Osteocyte (in vitro differentiated cells): ENCODE measurements around the gene GYG1. TPM values are rescaled to one million over a fixed set of nuclear protein-coding genes. Genes with fewer than 3 reads are reported as not detected.

ENCODE experiments used
- DNase-seq: peaks from one replicate; pipeline ENCODE4 v3.0.0; 2021; ENCODE audit warnings: mixed read lengths; ENCODE audit not compliant: unreplicated experiment; ENCODE audit errors: extremely low spot score
- H3K27ac Mint-ChIP-seq: one replicate; pipeline ENCODE4 v1.8.0; 2021; ENCODE audit warnings: mild to moderate bottlenecking, mixed read lengths; ENCODE audit not compliant: unreplicated experiment
- H3K27me3 Mint-ChIP-seq: one replicate; pipeline ENCODE4 v1.8.0; 2021; ENCODE audit warnings: mixed read lengths; ENCODE audit not compliant: unreplicated experiment
- H3K36me3 Mint-ChIP-seq: one replicate; pipeline ENCODE4 v1.8.0; 2021; ENCODE audit warnings: mixed read lengths; ENCODE audit not compliant: unreplicated experiment
- H3K4me1 Mint-ChIP-seq: one replicate; pipeline ENCODE4 v1.8.0; 2021; ENCODE audit warnings: mixed read lengths; ENCODE audit not compliant: unreplicated experiment
- H3K4me3 Mint-ChIP-seq: one replicate; pipeline ENCODE4 v1.8.0; 2021; ENCODE audit warnings: mild to moderate bottlenecking, moderate library complexity, mixed read lengths; ENCODE audit not compliant: unreplicated experiment
- H3K9me3 Mint-ChIP-seq: one replicate; pipeline ENCODE4 v1.8.0; 2021; ENCODE audit warnings: mixed read lengths; ENCODE audit not compliant: unreplicated experiment
- total RNA-seq: library from RNA; stranded (reverse); gene quantifications from 2 replicates; pipeline ENCODE4 v1.2.1, GENCODE V29; 2021
- TF ChIP-seq, protein P1 (sequence below): fragments of 200-600 bp; sonication (generic); IDR thresholded peaks from 2 replicates; pipeline ENCODE4 v1.5.0; 2021; ENCODE audit warnings: antibody characterized with exemption, mild to moderate bottlenecking, moderate library complexity

The GYG1 gene
- total RNA-seq, 1 donor from 2014 or later = 43.0 TPM

DNA sequence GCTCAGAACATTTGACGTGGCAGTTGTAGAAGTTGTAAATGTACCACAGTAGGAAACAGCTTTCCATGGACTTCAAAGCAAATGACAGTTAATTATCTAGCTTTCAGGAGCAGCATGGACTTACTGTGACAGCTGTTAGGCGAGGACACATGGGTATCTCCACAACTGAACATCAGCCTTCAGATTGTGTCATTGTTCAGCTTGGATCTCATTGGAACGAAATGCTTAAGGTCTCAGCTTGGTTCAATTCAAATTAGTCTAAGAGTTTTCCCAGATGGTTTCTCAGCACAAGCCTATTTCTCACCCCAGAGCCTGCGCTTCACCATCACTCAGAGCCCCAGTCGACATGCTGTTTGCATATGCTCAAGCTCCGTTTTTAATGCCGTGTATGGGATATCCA, 21.1 kb upstream of the GYG1 start:
- no peaks in the 10 kb centered on the region for H3K36me3 Mint-ChIP-seq
- TF ChIP-seq, protein P1, sequence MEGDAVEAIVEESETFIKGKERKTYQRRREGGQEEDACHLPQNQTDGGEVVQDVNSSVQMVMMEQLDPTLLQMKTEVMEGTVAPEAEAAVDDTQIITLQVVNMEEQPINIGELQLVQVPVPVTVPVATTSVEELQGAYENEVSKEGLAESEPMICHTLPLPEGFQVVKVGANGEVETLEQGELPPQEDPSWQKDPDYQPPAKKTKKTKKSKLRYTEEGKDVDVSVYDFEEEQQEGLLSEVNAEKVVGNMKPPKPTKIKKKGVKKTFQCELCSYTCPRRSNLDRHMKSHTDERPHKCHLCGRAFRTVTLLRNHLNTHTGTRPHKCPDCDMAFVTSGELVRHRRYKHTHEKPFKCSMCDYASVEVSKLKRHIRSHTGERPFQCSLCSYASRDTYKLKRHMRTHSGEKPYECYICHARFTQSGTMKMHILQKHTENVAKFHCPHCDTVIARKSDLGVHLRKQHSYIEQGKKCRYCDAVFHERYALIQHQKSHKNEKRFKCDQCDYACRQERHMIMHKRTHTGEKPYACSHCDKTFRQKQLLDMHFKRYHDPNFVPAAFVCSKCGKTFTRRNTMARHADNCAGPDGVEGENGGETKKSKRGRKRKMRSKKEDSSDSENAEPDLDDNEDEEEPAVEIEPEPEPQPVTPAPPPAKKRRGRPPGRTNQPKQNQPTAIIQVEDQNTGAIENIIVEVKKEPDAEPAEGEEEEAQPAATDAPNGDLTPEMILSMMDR = no peak
- H3K27ac Mint-ChIP-seq = no peak overlapping the region

DNA sequence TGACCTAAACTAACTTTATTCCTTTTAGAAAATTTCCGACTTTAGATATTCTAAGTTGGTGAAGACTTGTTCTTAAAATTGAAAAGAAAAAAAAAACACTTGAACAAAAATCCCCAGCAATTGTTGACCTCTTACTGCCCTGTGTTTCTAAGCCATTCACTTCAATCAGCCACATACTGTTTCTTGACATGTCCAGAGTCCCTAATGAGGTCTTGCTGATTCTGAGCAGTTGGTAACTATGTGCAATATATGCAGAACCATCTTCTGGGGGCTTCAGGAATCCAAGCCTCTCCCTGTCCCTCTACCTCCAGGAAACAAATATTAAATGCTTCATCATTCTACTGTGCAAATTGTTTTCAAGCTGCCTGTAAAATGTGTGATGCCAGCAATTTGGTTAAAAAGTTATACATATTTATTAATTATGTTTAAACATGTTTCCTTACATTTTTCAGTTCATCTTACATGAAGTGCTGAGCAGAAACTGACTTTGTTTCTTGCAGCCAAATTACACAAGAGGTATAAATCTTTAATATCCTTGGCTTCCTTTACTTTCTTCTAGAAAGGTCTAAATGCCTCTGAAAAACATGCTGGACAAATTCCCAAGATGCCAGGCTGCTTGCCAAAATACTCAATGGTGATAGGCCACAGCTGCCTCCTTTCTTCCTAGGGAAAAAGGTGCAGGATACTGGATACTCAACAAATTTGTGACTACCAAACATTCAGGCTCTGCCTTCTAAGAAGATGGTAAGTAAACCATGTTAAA, 19.8 kb upstream of the GYG1 start:
- DNase-seq = no peak

More for the DNA sequence above, 21.1 kb upstream of the GYG1 start:
- Mint-ChIP-seq H3K27me3 (no peaks in the 10 kb centered on the region), H3K9me3 (peaks cover 4% of the 10 kb centered on the region), H3K4me3 (no peak overlapping the region), H3K4me1 (peaks cover 6% of the 10 kb centered on the region)
- no peak for DNase-seq

DNA sequence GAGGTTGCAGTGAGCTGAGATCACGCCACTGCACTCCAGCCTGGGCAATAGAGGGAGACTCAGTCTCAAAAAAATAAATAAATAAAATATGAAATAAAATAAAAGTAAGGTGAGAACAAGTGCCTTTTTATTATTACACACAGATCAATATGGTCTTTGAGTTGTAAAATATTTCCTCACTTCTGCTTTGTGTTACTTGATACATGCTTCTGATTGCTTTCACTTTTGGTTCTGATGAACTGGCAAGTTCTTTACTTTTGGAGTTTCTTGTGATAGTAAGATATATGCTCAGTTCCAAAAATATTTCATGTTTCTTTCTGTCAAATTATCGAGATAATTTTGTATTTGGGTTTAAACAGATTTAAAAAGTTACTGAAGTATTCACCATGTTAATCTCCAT, 16.6 kb upstream of the GYG1 start:
- H3K4me3 Mint-ChIP-seq = no peak overlapping the region
- H3K27ac Mint-ChIP-seq = no peak overlapping the region
- DNase-seq = no peak
- no peaks in the 10 kb centered on the region for H3K36me3 Mint-ChIP-seq
- TF ChIP-seq, protein P1 = no peak
- peaks cover 4% of the 10 kb centered on the region for H3K9me3 Mint-ChIP-seq
- H3K27me3 Mint-ChIP-seq = no peaks in the 10 kb centered on the region
- H3K4me1 Mint-ChIP-seq = peaks cover 6% of the 10 kb centered on the region

More for the DNA sequence above, 19.8 kb upstream of the GYG1 start:
- Mint-ChIP-seq H3K27ac (no peak overlapping the region), H3K4me1 (peaks cover 6% of the 10 kb centered on the region), H3K4me3 (no peak overlapping the region), H3K27me3 (no peaks in the 10 kb centered on the region), H3K9me3 (peaks cover 4% of the 10 kb centered on the region), H3K36me3 (no peaks in the 10 kb centered on the region)
- TF ChIP-seq, protein P1 = no peak

DNA sequence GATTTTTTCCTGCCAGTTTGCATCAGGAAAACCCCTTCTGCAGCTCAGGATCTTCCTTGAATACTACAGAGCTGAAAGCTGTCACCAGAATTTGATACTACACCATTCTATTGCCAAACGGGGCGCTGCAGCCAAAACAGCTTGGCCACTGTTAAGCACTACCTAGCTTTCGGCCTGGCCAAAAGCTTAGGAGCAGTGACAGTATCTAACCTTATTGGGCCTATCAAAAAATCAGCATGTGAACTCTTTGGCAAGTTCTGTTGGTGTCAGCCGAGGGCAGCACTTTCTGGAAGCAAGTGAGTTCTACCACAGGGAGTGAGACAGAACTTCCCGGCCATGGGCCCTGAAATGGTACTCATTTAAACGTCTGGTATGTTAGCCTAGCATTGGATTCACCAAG, 16.1 kb upstream of the GYG1 start:
- Mint-ChIP-seq H3K27ac (no peak overlapping the region), H3K4me1 (peaks cover 6% of the 10 kb centered on the region), H3K27me3 (no peaks in the 10 kb centered on the region), H3K9me3 (peaks cover 4% of the 10 kb centered on the region), H3K36me3 (no peaks in the 10 kb centered on the region), H3K4me3 (no peak overlapping the region)
- no peak for DNase-seq
- TF ChIP-seq, protein P1 = no peak

GRCh38 chr3:148975696-148976095, 15.6 kb upstream of the GYG1 start:
- Mint-ChIP-seq H3K27me3 (no peaks in the 10 kb centered on the region), H3K4me1 (peaks cover 6% of the 10 kb centered on the region), H3K9me3 (peaks cover 4% of the 10 kb centered on the region), H3K36me3 (no peaks in the 10 kb centered on the region), H3K4me3 (no peak overlapping the region), H3K27ac (no peak overlapping the region)
- no peak for DNase-seq
- TF ChIP-seq, protein P1 = no peak
